Measurements from ENCODE around the gene ERVV-1. TPM values are rescaled to one million over a fixed set of nuclear protein-coding genes. Genes with fewer than 3 reads are reported as not detected.

The ERVV-1 gene
- total and polyA plus RNA-seq, 2 experiments from 2014 or later: 0.62 TPM; not detected in 1

DNA sequence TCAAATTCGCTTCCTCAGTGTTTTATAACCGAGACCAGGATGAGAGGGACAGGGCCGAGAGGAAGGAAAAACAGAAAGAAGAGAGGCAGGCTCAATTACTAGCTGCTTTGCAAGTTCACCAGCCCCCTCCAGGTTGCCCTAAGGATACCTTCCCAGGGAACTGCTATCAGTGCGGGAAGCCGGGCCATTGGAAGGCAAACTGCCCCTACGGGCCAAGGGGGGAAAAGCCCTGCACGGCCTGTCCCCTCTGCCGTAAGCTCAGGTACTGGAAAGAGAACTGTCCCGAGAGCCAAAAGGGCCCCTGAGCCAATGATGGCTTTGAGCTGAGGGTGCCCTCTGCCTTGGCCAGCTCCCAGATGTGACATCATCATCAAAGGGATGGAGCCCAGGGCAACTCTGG, 3.2 kb upstream of the ERVV-1 start:
- no peaks in the 10 kb centered on the region for H3K79me2 ChIP-seq
- H3K4me2 ChIP-seq: no peak overlapping the region
- TF ChIP-seq EZH2 (IDR thresholded peaks at IDR 0.05; ENCODE audit: borderline replicate concordance) (no peak), EZH2phosphoT487 (IDR thresholded peaks at IDR 0.05; ENCODE audit: low read depth, severe bottlenecking, unreplicated experiment) (no peak)
- TF ChIP-seq, protein P1, sequence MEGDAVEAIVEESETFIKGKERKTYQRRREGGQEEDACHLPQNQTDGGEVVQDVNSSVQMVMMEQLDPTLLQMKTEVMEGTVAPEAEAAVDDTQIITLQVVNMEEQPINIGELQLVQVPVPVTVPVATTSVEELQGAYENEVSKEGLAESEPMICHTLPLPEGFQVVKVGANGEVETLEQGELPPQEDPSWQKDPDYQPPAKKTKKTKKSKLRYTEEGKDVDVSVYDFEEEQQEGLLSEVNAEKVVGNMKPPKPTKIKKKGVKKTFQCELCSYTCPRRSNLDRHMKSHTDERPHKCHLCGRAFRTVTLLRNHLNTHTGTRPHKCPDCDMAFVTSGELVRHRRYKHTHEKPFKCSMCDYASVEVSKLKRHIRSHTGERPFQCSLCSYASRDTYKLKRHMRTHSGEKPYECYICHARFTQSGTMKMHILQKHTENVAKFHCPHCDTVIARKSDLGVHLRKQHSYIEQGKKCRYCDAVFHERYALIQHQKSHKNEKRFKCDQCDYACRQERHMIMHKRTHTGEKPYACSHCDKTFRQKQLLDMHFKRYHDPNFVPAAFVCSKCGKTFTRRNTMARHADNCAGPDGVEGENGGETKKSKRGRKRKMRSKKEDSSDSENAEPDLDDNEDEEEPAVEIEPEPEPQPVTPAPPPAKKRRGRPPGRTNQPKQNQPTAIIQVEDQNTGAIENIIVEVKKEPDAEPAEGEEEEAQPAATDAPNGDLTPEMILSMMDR (IDR thresholded peaks at IDR 0.05; ENCODE audit: poor library complexity): no peak
- no peak for DNase-seq (ENCODE audit: low spot score)
- H3K36me3 ChIP-seq (replicated peaks; ENCODE audit: insufficient read depth, low read depth): no peaks in the 10 kb centered on the region
- H4K20me1 ChIP-seq (ENCODE audit: insufficient read depth, poor library complexity, severe bottlenecking): no peaks in the 10 kb centered on the region
- H3K9me2 ChIP-seq (replicated peaks; ENCODE audit: insufficient read depth): no peaks in the 10 kb centered on the region
- H3K27me3 ChIP-seq: no peaks in the 10 kb centered on the region
- H3K27ac ChIP-seq: no peak overlapping the region
- no peak overlapping the region for H2AFZ ChIP-seq
- no peak overlapping the region for H3K4me3 ChIP-seq
- WGBS (ENCODE audit: low lambda C conversion rate, missing lambda C conversion rate): 61% methylated on average over 9 of the region's 9 CpGs
- H3K4me1 ChIP-seq (ENCODE audit: insufficient read depth): no peaks in the 10 kb centered on the region
- H3K9me3 ChIP-seq (ENCODE audit: low read depth): no peaks in the 10 kb centered on the region

DNA sequence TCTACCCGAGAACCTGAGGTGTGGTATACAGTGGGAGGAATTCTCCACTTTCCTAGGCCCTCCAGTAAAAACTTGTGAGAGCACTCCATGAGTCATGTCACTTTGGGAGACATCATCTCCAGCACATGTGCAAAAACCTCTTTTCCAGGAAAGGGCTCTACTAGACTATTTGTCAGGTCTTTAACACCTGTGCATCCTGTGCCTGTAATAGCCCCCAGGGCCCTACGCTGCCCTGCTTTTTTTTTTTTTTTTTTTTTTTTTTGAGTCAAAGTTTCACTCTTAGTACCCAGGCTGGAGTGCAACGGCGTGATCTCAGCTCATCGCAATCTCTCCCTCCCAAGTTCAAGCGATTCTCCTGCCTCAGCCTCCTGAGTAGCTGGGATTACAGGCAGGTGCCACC, 1.7 kb upstream of the ERVV-1 start:
- 92% methylated on average over 6 of the region's 6 CpGs for WGBS (ENCODE audit: low lambda C conversion rate, missing lambda C conversion rate)
- H4K20me1 ChIP-seq (ENCODE audit: insufficient read depth, poor library complexity, severe bottlenecking): no peaks in the 10 kb centered on the region

DNA sequence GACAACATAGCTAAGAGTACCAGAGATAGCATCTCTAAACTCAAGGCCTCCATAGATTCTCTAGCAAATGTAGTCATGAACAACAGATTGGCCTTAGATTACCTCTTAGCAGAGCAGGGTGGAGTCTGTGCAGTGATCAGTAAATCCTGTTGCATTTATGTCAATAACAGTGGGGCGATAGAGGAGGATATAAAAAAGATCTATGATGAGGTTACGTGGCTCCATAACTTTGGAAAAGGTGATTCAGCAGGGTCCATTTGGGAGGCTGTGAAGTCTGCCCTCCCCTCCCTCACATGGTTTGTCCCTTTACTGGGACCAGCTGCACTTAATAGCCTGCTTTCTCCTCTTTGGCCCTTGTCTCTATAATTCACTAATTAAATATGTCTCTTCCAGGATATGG, 1.4 kb downstream of the ERVV-1 start:
- Histone ChIP-seq H3K79me2 (no peaks in the 10 kb centered on the region), H3K4me1 (ENCODE audit: insufficient read depth) (no peaks in the 10 kb centered on the region), H3K27me3 (no peaks in the 10 kb centered on the region), H3K9me2 (replicated peaks; ENCODE audit: insufficient read depth) (no peaks in the 10 kb centered on the region), H3K36me3 (replicated peaks; ENCODE audit: insufficient read depth, low read depth) (no peaks in the 10 kb centered on the region), H4K20me1 (ENCODE audit: insufficient read depth, poor library complexity, severe bottlenecking) (no peaks in the 10 kb centered on the region), H2AFZ (no peak overlapping the region), H3K4me3 (no peak overlapping the region), H3K9me3 (ENCODE audit: low read depth) (no peaks in the 10 kb centered on the region), H3K27ac (no peak overlapping the region), H3K4me2 (no peak overlapping the region)
- no peak for DNase-seq (ENCODE audit: low spot score)
- WGBS (ENCODE audit: low lambda C conversion rate, missing lambda C conversion rate): 90% methylated on average over 2 of the region's 2 CpGs
- TF ChIP-seq EZH2 (IDR thresholded peaks at IDR 0.05; ENCODE audit: borderline replicate concordance) (no peak), EZH2phosphoT487 (IDR thresholded peaks at IDR 0.05; ENCODE audit: low read depth, severe bottlenecking, unreplicated experiment) (no peak)
- TF ChIP-seq, protein P1 (IDR thresholded peaks at IDR 0.05; ENCODE audit: poor library complexity): no peak

More for the DNA sequence above, 1.7 kb upstream of the ERVV-1 start:
- TF ChIP-seq EZH2 (IDR thresholded peaks at IDR 0.05; ENCODE audit: borderline replicate concordance) (no peak), EZH2phosphoT487 (IDR thresholded peaks at IDR 0.05; ENCODE audit: low read depth, severe bottlenecking, unreplicated experiment) (no peak)
- TF ChIP-seq, protein P1 (IDR thresholded peaks at IDR 0.05; ENCODE audit: poor library complexity): no peak
- Histone ChIP-seq H3K79me2 (no peaks in the 10 kb centered on the region), H3K27me3 (no peaks in the 10 kb centered on the region), H3K36me3 (replicated peaks; ENCODE audit: insufficient read depth, low read depth) (no peaks in the 10 kb centered on the region), H3K9me3 (ENCODE audit: low read depth) (no peaks in the 10 kb centered on the region), H3K4me2 (no peak overlapping the region), H2AFZ (no peak overlapping the region), H3K9me2 (replicated peaks; ENCODE audit: insufficient read depth) (no peaks in the 10 kb centered on the region), H3K4me3 (no peak overlapping the region), H3K27ac (no peak overlapping the region), H3K4me1 (ENCODE audit: insufficient read depth) (no peaks in the 10 kb centered on the region)
- DNase-seq (ENCODE audit: low spot score): no peak

DNA sequence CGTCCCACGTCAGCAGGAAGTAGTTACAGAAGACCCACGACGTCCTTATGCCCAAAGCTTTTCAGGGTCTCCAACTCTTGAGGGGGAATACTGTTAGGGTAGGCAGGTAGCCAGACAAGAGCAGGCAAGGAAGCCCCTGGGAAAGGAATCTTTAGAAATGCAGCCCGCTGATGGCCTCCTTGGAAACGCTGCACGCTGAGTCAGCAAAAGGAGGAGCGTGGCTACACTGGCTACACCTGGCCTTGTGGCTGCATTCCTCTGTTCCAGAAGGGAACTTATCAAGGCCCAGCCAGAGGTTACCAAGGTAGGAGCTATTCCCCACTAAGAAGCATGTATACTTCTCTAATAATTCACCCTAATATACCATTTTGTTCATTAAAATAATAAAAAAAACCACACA, 2.0 kb downstream of the ERVV-1 start:
- Histone ChIP-seq H3K9me3 (ENCODE audit: low read depth) (no peaks in the 10 kb centered on the region), H3K9me2 (replicated peaks; ENCODE audit: insufficient read depth) (no peaks in the 10 kb centered on the region), H2AFZ (no peak overlapping the region), H3K4me1 (ENCODE audit: insufficient read depth) (no peaks in the 10 kb centered on the region), H3K36me3 (replicated peaks; ENCODE audit: insufficient read depth, low read depth) (no peaks in the 10 kb centered on the region), H3K4me2 (no peak overlapping the region), H3K4me3 (no peak overlapping the region), H3K27ac (no peak overlapping the region), H3K27me3 (no peaks in the 10 kb centered on the region), H4K20me1 (ENCODE audit: insufficient read depth, poor library complexity, severe bottlenecking) (no peaks in the 10 kb centered on the region), H3K79me2 (no peaks in the 10 kb centered on the region)
- 84% methylated on average over 8 of the region's 8 CpGs for WGBS (ENCODE audit: low lambda C conversion rate, missing lambda C conversion rate)
- no peak for TF ChIP-seq EZH2 (IDR thresholded peaks at IDR 0.05; ENCODE audit: borderline replicate concordance)
- DNase-seq (ENCODE audit: low spot score): no peak

All from hepatocyte (in vitro differentiated cells).